LNCAP (cell line): ENCODE results near the gene CAPN2.

Experiments used
- CTCF ChIP-seq: fragments of 450-650 bp; IDR thresholded peaks from 2 replicates; pipeline ENCODE4 v1.5.1; 2017; ENCODE audit warnings: mild to moderate bottlenecking

CAPN2 gene

GRCh38 chr1:223731133-223731770 is 18.9 kb downstream of the CAPN2 start:
- no peak for TF ChIP-seq CTCF

DNA sequence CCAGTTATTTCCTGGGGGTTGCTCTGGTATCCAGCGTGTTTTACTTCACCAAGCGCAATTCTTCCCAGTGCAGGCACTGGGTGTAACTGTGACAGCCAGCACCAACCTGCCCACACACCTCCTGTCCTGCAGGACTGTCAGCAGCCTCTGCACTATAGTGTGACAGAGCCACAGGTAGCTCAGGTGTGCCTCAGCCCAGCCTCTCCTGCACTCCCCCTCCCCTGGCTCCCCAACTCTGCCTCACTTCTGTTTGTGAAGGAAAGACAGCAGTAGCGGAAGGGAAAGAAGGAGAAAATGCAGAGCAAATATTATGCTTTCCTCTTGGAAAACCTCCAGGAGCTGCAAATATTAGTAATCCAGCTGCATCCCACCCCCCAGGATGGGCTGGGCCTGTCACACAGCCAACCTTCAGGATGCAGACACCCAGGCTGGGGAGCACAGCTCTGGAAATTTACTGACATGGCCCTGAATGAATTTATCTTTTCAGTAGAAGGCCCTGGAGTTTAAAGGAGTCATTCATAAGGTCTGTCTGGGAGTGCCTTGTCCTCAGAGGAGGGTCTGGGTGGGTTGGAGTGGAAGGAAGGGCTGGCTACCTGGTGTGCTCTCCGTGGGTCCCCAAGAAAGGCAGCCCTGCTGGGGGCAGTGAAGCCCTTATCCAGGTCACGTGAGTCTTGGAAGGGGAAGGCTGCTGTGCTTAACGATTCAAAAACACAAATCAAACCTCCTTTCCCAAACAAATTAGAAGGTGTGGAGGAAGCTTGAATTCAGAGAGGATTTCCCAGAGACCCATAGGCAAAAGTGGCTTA is 20.9 kb downstream of the CAPN2 start:
- no peak for TF ChIP-seq CTCF

GRCh38 chr1:223733898-223734852 is 21.8 kb downstream of the CAPN2 start:
- no peak for TF ChIP-seq CTCF

- no peak for TF ChIP-seq CTCF
Measured at GRCh38 chr1:223737342-223737741, 25.0 kb downstream of the CAPN2 start.

GRCh38 chr1:223738465-223739365 is 26.4 kb downstream of the CAPN2 start:
- no peak for TF ChIP-seq CTCF

DNA sequence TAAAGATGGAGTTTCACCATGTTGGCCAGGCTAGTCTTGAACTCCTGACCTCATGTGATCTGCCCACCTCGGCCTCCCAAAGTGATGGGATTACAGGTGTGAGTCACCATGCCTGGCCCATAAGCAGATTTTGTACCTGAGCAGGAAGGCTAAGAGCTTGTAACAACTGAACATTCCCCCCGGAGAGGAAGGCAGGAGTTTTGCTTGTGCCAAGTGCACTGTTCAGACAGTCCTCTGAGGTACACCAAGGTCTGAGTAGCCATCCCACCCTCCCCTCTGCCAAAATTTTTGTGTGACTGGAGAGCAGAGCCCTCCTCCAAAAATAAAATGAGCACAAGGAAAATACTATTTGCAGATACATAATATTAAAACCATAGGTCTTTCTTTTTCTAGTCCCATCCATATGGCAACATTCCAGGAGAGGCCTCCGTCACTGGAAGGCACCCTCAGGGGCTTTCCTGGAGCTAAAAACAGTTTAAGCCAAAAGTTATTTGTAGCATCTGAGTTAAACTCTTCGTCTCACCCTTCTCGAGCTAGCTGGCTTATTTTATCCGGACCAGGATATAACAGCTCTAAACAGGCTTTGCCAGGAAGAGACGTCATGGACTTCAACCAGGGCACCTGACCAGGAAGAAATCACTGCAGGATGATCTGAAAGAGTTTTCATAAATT is 27.2 kb downstream of the CAPN2 start:
- TF ChIP-seq CTCF, result no peak
